ENCODE measurements around the gene SULT1A1. TPM values are rescaled to one million over a fixed set of nuclear protein-coding genes. Genes with fewer than 3 reads are reported as not detected.
"Not testable (repeated sequence)": the region's sequence is repeated elsewhere in the genome, so short reads cannot be mapped to it uniquely, and the experiment has no call there.

SULT1A1 gene
- total and polyA plus RNA-seq, 2 of the 13 experiments (the other 11 are each of a cell fraction or from before 2014, with no cell fraction given): 114 to 147 TPM

GRCh38 chr16:28615486-28616223, 5.8 kb upstream of the SULT1A1 start (continued):
- TF ChIP-seq THRA (CRISPR knock-in tag; IDR thresholded peaks at IDR 0.05; ENCODE audit: borderline replicate concordance): 0 out of 2 replicates have a peak, but pooled peaks have one; percentile 15
- TF ChIP-seq TFDP2 (CRISPR knock-in tag; IDR thresholded peaks at IDR 0.05): peak; percentile 16; the same call in 1 of the 2 replicates
- TF ChIP-seq CTCF (CRISPR knock-in tag; IDR thresholded peaks at IDR 0.05): peak; percentile 93
- TF ChIP-seq ZNF501 (CRISPR knock-in tag; IDR thresholded peaks at IDR 0.05): 0 out of 2 replicates have a peak, but pooled peaks have one; percentile 24
- peak; percentile 71 for TF ChIP-seq ZNF574 (CRISPR knock-in tag; IDR thresholded peaks at IDR 0.05)
- TF ChIP-seq RARA (CRISPR knock-in tag; IDR thresholded peaks at IDR 0.05): peak; percentile 31; the same call in 1 of the 2 replicates
- TF ChIP-seq YEATS2 (CRISPR knock-in tag; IDR thresholded peaks at IDR 0.05; ENCODE audit: borderline replicate concordance): peak; percentile 35; the same call in 1 of the 2 replicates
- TF ChIP-seq THAP11 (CRISPR knock-in tag; IDR thresholded peaks at IDR 0.05): peak; percentile 79
- not testable (repeated sequence) for TF ChIP-seq GABPA (IDR thresholded peaks at IDR 0.05; ENCODE audit: low read depth, low read length)
- peak; percentile 70 for TF ChIP-seq GABPA (CRISPR knock-in tag; IDR thresholded peaks at IDR 0.05; ENCODE audit: low read depth)
- TF ChIP-seq ZFX (CRISPR knock-in tag; IDR thresholded peaks at IDR 0.05; ENCODE audit: low read depth): peak; percentile 13; the same call in 1 of the 2 replicates
- peak; percentile 61; the same call in 1 of the 2 replicates for TF ChIP-seq IRF2 (CRISPR knock-in tag; IDR thresholded peaks at IDR 0.05)
- TF ChIP-seq KAT8 (CRISPR knock-in tag; IDR thresholded peaks at IDR 0.05): peak; percentile 45; the same call in 1 of the 2 replicates
- TF ChIP-seq SAP130 (CRISPR knock-in tag; IDR thresholded peaks at IDR 0.05; ENCODE audit: low read depth): peak; percentile 57
- peak; percentile 67; the same call in 1 of the 2 replicates for TF ChIP-seq HDAC2 (CRISPR knock-in tag; IDR thresholded peaks at IDR 0.05)

- H2AFZ ChIP-seq (ENCODE audit: low read length); H3K79me2 ChIP-seq (ENCODE audit: insufficient read depth, low read length); H3K4me3 ChIP-seq (replicated peaks in 1 of 3; ENCODE audit: insufficient read depth in 1 of 3, low read depth in 2 of 3, low read length in 3 of 3); FAIRE-seq; DNase-seq (ENCODE audit: low spot score); POLR2A ChIA-PET; H3K36me3 ChIP-seq (replicated peaks in 1 of 2; ENCODE audit: control insufficient read depth in 1 of 2, insufficient read depth in 2 of 2, low read length in 2 of 2); H3K9ac ChIP-seq (ENCODE audit: insufficient read depth, low read depth, low read length); BruUV-seq (replicated peaks); in situ Hi-C loops (cut with HindIII; ENCODE audit: extremely low pct_ligation_motif_present, low pct_unique_long_range_greater_than_20kb); H3K27ac ChIP-seq (ENCODE audit: extremely low read length, insufficient read depth, low read length); H3K9me3 ChIP-seq (ENCODE audit: low read length); H3K27me3 ChIP-seq (ENCODE audit: control insufficient read depth in 1 of 2, insufficient read depth in 2 of 2, low read length in 2 of 2); CTCF ChIA-PET (ENCODE audit: low intra/inter-chr PET ratio, low total read pairs); H3K4me2 ChIP-seq (ENCODE audit: low read depth, low read length); H4K20me1 ChIP-seq (ENCODE audit: insufficient read depth, low read length); ATAC-seq: not testable (repeated sequence)
- WGBS (ENCODE audit: low lambda C conversion rate): 62% methylated on average over 16 of the region's 16 CpGs
- peaks cover 49% of the 10 kb centered on the region for H3K4me1 ChIP-seq (ENCODE audit: insufficient read depth, low read length)
- intact Hi-C loops (cut with micrococcal nuclease; ENCODE audit: unreplicated experiment): loop anchor here (10.0 kb wide), 1 partner anchor 70 kb away; no protein-coding TSS in a partner anchor
Observed at GRCh38 chr16:28614561-28614960, 4.7 kb upstream of the SULT1A1 start.
